Aorta (tissue), 5 donors: ENCODE data around the gene CDK15. TPM values are rescaled to one million over a fixed set of nuclear protein-coding genes. Genes with fewer than 3 reads are reported as not detected.

ENCODE experiments used
- ATAC-seq: fragments of 200-7000 bp; cut with Tn5 transposase; one replicate; pipeline ENCODE4 v1.9.1; 2022; ENCODE audit warnings: moderate library complexity; ENCODE audit not compliant: low FRiP score
- DNase-seq, 2 donors: peaks; one replicate each; pipeline ENCODE4 v3.0.0-alpha.2; 2020
- H3K27ac ChIP-seq, 2 donors: one replicate each; pipeline ENCODE4 v1.5.1; 2013; ENCODE audit warnings: low read length in 2 of 2, mild to moderate bottlenecking in 2 of 2, moderate library complexity in 2 of 2, control low read depth in 1 of 2, inconsistent platforms in 1 of 2, low read depth in 1 of 2
- H3K27me3 ChIP-seq, 2 donors: one replicate each; pipeline ENCODE4 v1.6.1; 2013; ENCODE audit warnings: control low read depth in 1 of 2, low read length in 1 of 2, mild to moderate bottlenecking in 1 of 2, moderate library complexity in 1 of 2; ENCODE audit not compliant: insufficient read depth in 2 of 2, control insufficient read depth in 1 of 2
- H3K36me3 ChIP-seq, 2 donors: one replicate each; pipeline ENCODE4 v1.6.1; 2013; ENCODE audit warnings: control low read depth in 1 of 2, low read length in 1 of 2, mild to moderate bottlenecking in 1 of 2; ENCODE audit not compliant: insufficient read depth in 2 of 2, control insufficient read depth in 1 of 2
- H3K4me1 ChIP-seq, 2 donors: one replicate each; pipeline ENCODE4 v1.6.1; 2013; ENCODE audit warnings: low read length in 2 of 2, control low read depth in 1 of 2, mild to moderate bottlenecking in 1 of 2, moderate library complexity in 1 of 2; ENCODE audit not compliant: insufficient read depth in 2 of 2, control insufficient read depth in 1 of 2
- H3K4me3 ChIP-seq, 2 donors: one replicate each; pipeline ENCODE4 v1.5.1; 2013; ENCODE audit warnings: low read length in 2 of 2, control low read depth in 1 of 2, mild to moderate bottlenecking in 1 of 2
- H3K9me3 ChIP-seq: one replicate; pipeline ENCODE4 v1.6.1; 2013; ENCODE audit warnings: mild to moderate bottlenecking, low read length; ENCODE audit not compliant: control insufficient read depth
- WGBS, 2 donors: extraction: QIAGEN DNeasy Blood & Tissue Kit; methylation state at CpG; one replicate each; pipeline ENCODE4 v1.1.7; 2013; 5-methylcytosine and 5-hydroxymethylcytosine counted together
- intact Hi-C, 2 donors: fragments of 100-400 bp; cut with DNase I; formaldehyde crosslinking; loops; one replicate each; pipeline versions ENCODE4 v1.14.2 to v1.15.0; 2022
- polyA plus RNA-seq, 2 donors: library from polyadenylated mRNA; stranded (reverse); fragments of 200-250 nt; gene quantifications; one replicate each; pipeline ENCODE4 v1.2.3, GENCODE V29; 2013
- total RNA-seq, 2 donors: library from RNA; stranded (reverse); fragmentation: NEBNext Ultra II Directional; extraction: Animal tissue kit (Norgen Biotek cat#: 25700); gene quantifications; one replicate each; pipeline ENCODE4 v1.2.1, GENCODE V29; 2021
- donor health status: healthy with polysubstance abuse.
- donor health status: Bipolar disorder and iron deficiency.
- donor health status: DM: no; HTN: no; CAD: no.
- donor health status: DM: no; HTN: no; CAD: no.
- donor health status: DM: yes; HTN: yes; CAD: no.

Gene CDK15
- total and polyA plus RNA-seq, 4 donors = 0.56 to 7.7 (median 3.5) TPM

GRCh38 chr2:201890453-201890852 is 84.1 kb downstream of the CDK15 start:
- H3K4me1 ChIP-seq = no peaks in the 10 kb centered on the region
- intact Hi-C loops = no loop called here
- ATAC-seq (no peak), DNase-seq (no peak)
- no peaks in the 10 kb centered on the region for H3K36me3 ChIP-seq
- no peak overlapping the region for H3K27ac ChIP-seq
- H3K4me3 ChIP-seq = no peak overlapping the region
- H3K9me3 ChIP-seq = no peaks in the 10 kb centered on the region
- H3K27me3 ChIP-seq = no peaks in the 10 kb centered on the region

DNA sequence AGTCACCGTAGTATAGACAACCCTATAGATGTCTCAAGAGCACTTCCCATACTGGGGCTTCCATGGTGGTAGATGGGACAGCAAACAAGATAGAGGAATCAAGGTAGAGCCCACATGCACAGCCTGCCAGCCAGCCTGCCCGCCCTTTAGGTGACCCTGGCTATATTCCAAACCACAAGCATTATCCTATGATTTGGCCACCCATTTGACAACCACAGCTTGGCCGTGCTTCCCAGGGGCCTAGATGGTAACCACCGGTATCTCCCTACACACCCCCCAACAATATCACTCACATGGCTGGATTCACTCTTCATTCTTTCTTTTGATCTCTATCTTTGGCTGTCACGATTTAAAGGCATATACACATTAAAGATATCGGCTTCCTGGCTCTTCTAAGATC is 85.3 kb downstream of the CDK15 start:
- Histone ChIP-seq H3K4me1 (no peaks in the 10 kb centered on the region), H3K9me3 (no peaks in the 10 kb centered on the region), H3K36me3 (no peaks in the 10 kb centered on the region), H3K4me3 (no peak overlapping the region), H3K27ac (no peak overlapping the region), H3K27me3 (no peaks in the 10 kb centered on the region)
- WGBS, 2 donors = 95 to 98% methylated on average over 6 of the region's 6 CpGs
- DNase-seq (no peak), ATAC-seq (no peak)
- intact Hi-C loops = no loop called here

DNA sequence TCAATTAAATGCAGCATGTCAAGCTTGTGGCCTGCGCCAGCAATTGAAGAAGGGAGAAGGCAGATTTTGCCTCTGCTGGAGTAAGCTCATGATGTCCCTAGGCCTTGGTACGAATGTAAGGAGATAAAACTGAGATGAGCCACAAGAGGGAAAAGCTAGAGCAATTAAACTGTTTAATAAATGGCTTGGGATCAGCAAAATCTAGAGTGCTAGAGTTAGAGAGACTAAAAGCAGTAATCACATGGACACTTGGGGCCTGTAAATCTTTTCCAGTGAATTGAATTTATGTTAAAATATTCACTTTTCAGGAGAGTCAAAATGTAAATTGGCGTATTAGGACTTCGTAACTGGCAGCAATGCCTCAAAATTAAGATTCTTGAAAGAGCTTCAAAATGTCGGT is 86.2 kb downstream of the CDK15 start:
- intact Hi-C loops = no loop called here
- Histone ChIP-seq H3K9me3 (no peaks in the 10 kb centered on the region), H3K27ac (no peak overlapping the region), H3K27me3 (no peaks in the 10 kb centered on the region), H3K36me3 (no peaks in the 10 kb centered on the region), H3K4me1 (no peaks in the 10 kb centered on the region), H3K4me3 (no peak overlapping the region)
- DNase-seq = no peak
- no peak for ATAC-seq
- WGBS, 2 donors = 93 to 96% methylated on average over 5 of the region's 5 CpGs

- intact Hi-C loops = no loop called here
- Histone ChIP-seq H3K9me3 (no peaks in the 10 kb centered on the region), H3K27me3 (peaks cover 0 to 1% of the 10 kb centered on the region in 2 donors), H3K36me3 (no peaks in the 10 kb centered on the region), H3K27ac (no peak overlapping the region), H3K4me1 (no peaks in the 10 kb centered on the region), H3K4me3 (no peak overlapping the region)
- ATAC-seq (no peak), DNase-seq (no peak)
- 82 to 83% methylated on average over 2 of the region's 2 CpGs for WGBS, 2 donors
Measured at GRCh38 chr2:201900362-201900761, 94.0 kb downstream of the CDK15 start.

GRCh38 chr2:201901786-201902185 is 95.4 kb downstream of the CDK15 start:
- DNase-seq (no peak), ATAC-seq (no peak)
- Histone ChIP-seq H3K27ac (no peak overlapping the region), H3K36me3 (no peaks in the 10 kb centered on the region), H3K9me3 (no peaks in the 10 kb centered on the region), H3K4me1 (no peaks in the 10 kb centered on the region), H3K4me3 (no peak overlapping the region), H3K27me3 (peaks cover 0 to 1% of the 10 kb centered on the region in 2 donors)
- intact Hi-C loops = no loop called here
- WGBS, 2 donors = 76 to 77% methylated on average over 8 of the region's 8 CpGs

DNA sequence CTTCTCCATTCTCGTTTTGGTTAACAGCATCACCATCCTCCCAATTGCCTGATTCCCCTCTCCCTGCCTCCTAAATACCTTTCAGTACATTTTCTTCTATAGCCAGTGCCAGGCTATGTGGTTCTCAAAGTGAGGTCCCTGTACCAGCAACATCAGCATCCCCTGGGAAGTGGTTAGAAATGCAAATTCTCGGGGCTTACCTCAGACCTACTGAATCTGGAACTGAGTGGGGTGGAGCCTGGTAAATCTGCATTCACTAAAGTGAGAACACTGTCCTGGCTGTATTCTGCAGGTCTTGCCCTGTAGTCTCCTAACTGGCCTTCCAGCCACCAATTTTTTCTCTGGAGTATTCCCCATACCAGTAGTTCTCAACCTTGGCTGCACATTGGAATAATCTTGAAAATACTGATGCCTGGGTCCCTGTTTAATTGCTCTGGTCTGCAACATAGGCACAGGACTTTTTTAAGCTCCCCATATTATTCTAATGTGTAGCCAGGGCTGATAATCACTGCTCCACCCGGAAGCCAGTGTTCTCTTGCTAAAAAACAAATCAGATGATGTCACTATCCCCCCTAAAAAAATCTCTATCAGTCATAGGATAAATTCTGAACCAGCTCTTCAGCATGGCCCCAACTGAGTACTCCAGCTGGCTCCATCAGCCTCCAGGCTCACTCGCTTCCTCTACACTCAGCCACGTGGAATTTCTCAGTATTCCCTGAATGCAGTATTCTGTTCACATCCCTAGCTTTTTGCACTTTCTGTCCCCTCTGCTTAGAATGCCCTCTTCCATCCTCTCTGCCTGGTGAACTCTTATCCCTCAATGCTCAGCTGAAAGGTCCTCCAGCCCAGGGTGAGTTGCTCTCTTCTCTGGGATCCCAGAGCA is 98.4 kb downstream of the CDK15 start:
- WGBS, 2 donors = 57 to 65% methylated on average over 5 of the region's 5 CpGs
- no peaks in the 10 kb centered on the region for H3K36me3 ChIP-seq
- H3K27ac ChIP-seq = no peak overlapping the region
- H3K4me3 ChIP-seq = no peak overlapping the region
- no peaks in the 10 kb centered on the region for H3K4me1 ChIP-seq
- ATAC-seq (no peak), DNase-seq (no peak)
- H3K27me3 ChIP-seq = peaks cover 0 to 1% of the 10 kb centered on the region in 2 donors
- intact Hi-C loops = no loop called here
- no peaks in the 10 kb centered on the region for H3K9me3 ChIP-seq

- WGBS, 2 donors = 42 to 47% methylated on average over 10 of the region's 10 CpGs
- no peaks in the 10 kb centered on the region for H3K9me3 ChIP-seq
- no peak overlapping the region for H3K4me3 ChIP-seq
- H3K36me3 ChIP-seq = no peaks in the 10 kb centered on the region
- intact Hi-C loops = no loop called here
- ATAC-seq (no peak), DNase-seq (no peak)
- no peaks in the 10 kb centered on the region for H3K4me1 ChIP-seq
- H3K27ac ChIP-seq = no peak overlapping the region
- peaks cover 0 to 1% of the 10 kb centered on the region in 2 donors for H3K27me3 ChIP-seq
Measured at GRCh38 chr2:201906777-201907562, 100.6 kb downstream of the CDK15 start.

DNA sequence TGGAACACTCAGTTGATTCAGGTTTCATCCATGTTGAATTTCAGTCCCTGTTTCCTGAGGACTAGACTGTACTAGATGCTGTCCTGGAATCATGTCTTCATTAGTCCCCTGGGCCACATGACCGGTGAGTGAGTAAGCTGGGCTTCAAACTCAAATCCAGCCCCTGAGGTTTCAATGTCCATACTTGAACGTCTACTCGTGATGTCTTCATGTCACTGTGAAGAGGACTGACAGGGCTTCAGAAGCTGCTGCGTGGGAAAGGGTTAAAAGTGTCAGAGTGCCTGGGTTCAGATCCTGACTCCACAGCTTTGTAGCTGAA is 101.2 kb downstream of the CDK15 start:
- H3K36me3 ChIP-seq = no peaks in the 10 kb centered on the region
- no peaks in the 10 kb centered on the region for H3K4me1 ChIP-seq
- 76 to 82% methylated on average over 4 of the region's 4 CpGs for WGBS, 2 donors
- DNase-seq (no peak), ATAC-seq (no peak)
- no peaks in the 10 kb centered on the region for H3K9me3 ChIP-seq
- H3K27me3 ChIP-seq = peaks cover 0 to 1% of the 10 kb centered on the region in 2 donors
- no peak overlapping the region for H3K27ac ChIP-seq
- no peak overlapping the region for H3K4me3 ChIP-seq
- intact Hi-C loops = no loop called here

DNA sequence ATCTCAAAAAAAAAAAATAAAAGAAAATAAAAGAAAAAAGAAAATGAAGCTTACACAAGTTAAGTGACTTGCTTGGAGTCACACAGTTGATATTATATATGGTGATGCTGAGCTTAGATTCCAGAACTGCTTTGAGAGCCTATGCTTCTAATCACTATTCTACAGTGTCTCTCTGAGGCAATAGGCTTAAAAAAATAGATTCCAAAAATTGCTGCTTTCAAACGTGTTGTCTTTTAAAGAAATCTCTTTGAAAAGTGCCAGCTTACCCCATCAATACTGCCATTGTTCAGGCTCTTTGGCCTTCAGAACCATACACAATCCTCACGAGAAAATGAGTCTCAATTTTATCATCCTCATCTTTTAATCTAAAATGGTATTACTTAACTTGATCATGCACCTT is 102.6 kb downstream of the CDK15 start:
- ATAC-seq = no peak
- intact Hi-C loops = no loop called here

More for the DNA sequence above, 102.6 kb downstream of the CDK15 start:
- 76 to 79% methylated on average over 2 of the region's 2 CpGs for WGBS, 2 donors
- H3K27ac ChIP-seq = no peak overlapping the region
- no peaks in the 10 kb centered on the region for H3K36me3 ChIP-seq
- no peaks in the 10 kb centered on the region for H3K9me3 ChIP-seq
- H3K27me3 ChIP-seq = peaks cover 0 to 1% of the 10 kb centered on the region in 2 donors
- no peak for DNase-seq
- H3K4me1 ChIP-seq = no peaks in the 10 kb centered on the region
- no peak overlapping the region for H3K4me3 ChIP-seq
